ENCODE measurements around the gene NSD1. TPM values are rescaled to one million over a fixed set of nuclear protein-coding genes. Genes with fewer than 3 reads are reported as not detected.

The NSD1 gene
- total RNA-seq, 1 donor, result 53.2 TPM

- Histone ChIP-seq H3K27ac (ENCODE audit: low read depth, low read length) (no peak overlapping the region), H3K79me2 (ENCODE audit: insufficient read depth, low read length) (peaks cover 41% of the 10 kb centered on the region), H3K27me3 (ENCODE audit: insufficient read depth, low read length) (no peaks in the 10 kb centered on the region), H2AFZ (ENCODE audit: low read length) (no peak overlapping the region), H3K4me3 (ENCODE audit: insufficient read depth, low read length) (no peak overlapping the region), H3K36me3 (ENCODE audit: insufficient read depth, low read length) (peaks cover 37% of the 10 kb centered on the region), H4K20me1 (ENCODE audit: insufficient read depth, low read length) (peaks cover 29% of the 10 kb centered on the region), H3K4me2 (ENCODE audit: insufficient read depth, low read length) (peak overlapping the region; percentile 3), H3K4me1 (ENCODE audit: insufficient read depth, low read length) (peaks cover 35% of the 10 kb centered on the region), H3K9me3 (ENCODE audit: low read depth, low read length) (no peaks in the 10 kb centered on the region)
- peak; percentile 95 for TF ChIP-seq CTCF (IDR thresholded peaks at IDR 0.05; ENCODE audit: extremely low read depth, low read depth, low read length)
- DNase-seq (ENCODE audit: insufficient read length, low spot score, missing footprints), result peak; percentile 96
Observed at GRCh38 chr5:177309351-177310191, 176.0 kb downstream of the NSD1 start.

- Histone ChIP-seq H3K4me3 (ENCODE audit: insufficient read depth, low read length) (peak overlapping the region; percentile 80), H3K36me3 (ENCODE audit: insufficient read depth, low read length) (peaks cover 30% of the 10 kb centered on the region)
Observed at GRCh38 chr5:177310332-177310731, 176.8 kb downstream of the NSD1 start.

GRCh38 chr5:177310757-177311391 lies 177.3 kb downstream of the NSD1 start:
- peak overlapping the region; percentile 80 for H3K4me3 ChIP-seq (ENCODE audit: insufficient read depth, low read length)
- H3K79me2 ChIP-seq (ENCODE audit: insufficient read depth, low read length), result peaks cover 28% of the 10 kb centered on the region
- no peak for TF ChIP-seq CTCF (IDR thresholded peaks at IDR 0.05; ENCODE audit: extremely low read depth, low read depth, low read length)
- H3K4me2 ChIP-seq (ENCODE audit: insufficient read depth, low read length), result peak overlapping the region; percentile 95
- no peaks in the 10 kb centered on the region for H3K9me3 ChIP-seq (ENCODE audit: low read depth, low read length)
- H3K27ac ChIP-seq (ENCODE audit: low read depth, low read length), result no peak overlapping the region
- no peaks in the 10 kb centered on the region for H3K27me3 ChIP-seq (ENCODE audit: insufficient read depth, low read length)
- peaks cover 21% of the 10 kb centered on the region for H4K20me1 ChIP-seq (ENCODE audit: insufficient read depth, low read length)
- H2AFZ ChIP-seq (ENCODE audit: low read length), result no peak overlapping the region
- H3K4me1 ChIP-seq (ENCODE audit: insufficient read depth, low read length), result peaks cover 29% of the 10 kb centered on the region
- peak; percentile 83 for DNase-seq (ENCODE audit: insufficient read length, low spot score, missing footprints)
- H3K36me3 ChIP-seq (ENCODE audit: insufficient read depth, low read length), result peaks cover 25% of the 10 kb centered on the region

More at GRCh38 chr5:177310332-177310731, 176.8 kb downstream of the NSD1 start:
- no peaks in the 10 kb centered on the region for H3K9me3 ChIP-seq (ENCODE audit: low read depth, low read length)
- peaks cover 26% of the 10 kb centered on the region for H4K20me1 ChIP-seq (ENCODE audit: insufficient read depth, low read length)
- peak; percentile 77 for DNase-seq (ENCODE audit: insufficient read length, low spot score, missing footprints)
- no peaks in the 10 kb centered on the region for H3K27me3 ChIP-seq (ENCODE audit: insufficient read depth, low read length)
- H3K4me2 ChIP-seq (ENCODE audit: insufficient read depth, low read length), result peak overlapping the region; percentile 95
- peaks cover 29% of the 10 kb centered on the region for H3K4me1 ChIP-seq (ENCODE audit: insufficient read depth, low read length)
- H3K79me2 ChIP-seq (ENCODE audit: insufficient read depth, low read length), result peaks cover 33% of the 10 kb centered on the region
- no peak overlapping the region for H2AFZ ChIP-seq (ENCODE audit: low read length)
- TF ChIP-seq CTCF (IDR thresholded peaks at IDR 0.05; ENCODE audit: extremely low read depth, low read depth, low read length), result no peak
- H3K27ac ChIP-seq (ENCODE audit: low read depth, low read length), result no peak overlapping the region

GRCh38 chr5:177311392-177311722 lies 177.8 kb downstream of the NSD1 start:
- Histone ChIP-seq H3K79me2 (ENCODE audit: insufficient read depth, low read length) (peaks cover 25% of the 10 kb centered on the region), H2AFZ (ENCODE audit: low read length) (no peak overlapping the region), H4K20me1 (ENCODE audit: insufficient read depth, low read length) (peaks cover 19% of the 10 kb centered on the region), H3K27me3 (ENCODE audit: insufficient read depth, low read length) (no peaks in the 10 kb centered on the region), H3K4me3 (ENCODE audit: insufficient read depth, low read length) (peak overlapping the region; percentile 80), H3K4me1 (ENCODE audit: insufficient read depth, low read length) (peaks cover 29% of the 10 kb centered on the region), H3K36me3 (ENCODE audit: insufficient read depth, low read length) (peaks cover 20% of the 10 kb centered on the region), H3K9me3 (ENCODE audit: low read depth, low read length) (no peaks in the 10 kb centered on the region), H3K4me2 (ENCODE audit: insufficient read depth, low read length) (peak overlapping the region; percentile 95), H3K27ac (ENCODE audit: low read depth, low read length) (no peak overlapping the region)
- TF ChIP-seq CTCF (IDR thresholded peaks at IDR 0.05; ENCODE audit: extremely low read depth, low read depth, low read length), result no peak
- DNase-seq (ENCODE audit: insufficient read length, low spot score, missing footprints), result peak; percentile 90

Data from osteoblast (primary cell).